GM19023 (cell line): ENCODE data around the gene STUB1.
A peak's percentile ranks its signal among the peaks of the same experiment; 100 is the strongest.

Experiments
- ATAC-seq: cut with Tn5 transposase; IDR thresholded peaks from one replicate; pipeline ENCODE4 v1.9.1; 2021; ENCODE audit warnings: mild to moderate bottlenecking, moderate library complexity; ENCODE audit not compliant: unreplicated experiment

The STUB1 gene

DNA sequence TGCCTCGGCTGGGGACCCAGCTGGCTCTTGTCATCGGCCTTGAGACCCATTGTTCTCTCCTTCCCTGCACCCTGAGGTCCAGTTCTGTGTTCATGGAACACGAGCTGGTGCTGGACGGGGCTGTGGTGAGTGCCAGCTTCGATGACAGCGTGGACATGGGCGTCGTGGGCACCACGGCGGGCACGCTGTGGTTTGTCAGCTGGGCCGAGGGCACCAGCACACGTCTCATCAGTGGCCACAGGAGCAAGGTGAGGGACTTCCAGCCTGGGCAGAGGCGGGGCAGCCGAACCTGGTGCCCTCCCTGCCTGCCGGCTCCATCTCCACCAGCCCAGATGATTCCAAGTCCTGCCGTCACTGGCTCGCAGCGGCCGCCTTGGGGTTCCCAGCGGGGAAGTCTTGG lies 17.6 kb upstream of the STUB1 start:
- no peak for ATAC-seq

DNA sequence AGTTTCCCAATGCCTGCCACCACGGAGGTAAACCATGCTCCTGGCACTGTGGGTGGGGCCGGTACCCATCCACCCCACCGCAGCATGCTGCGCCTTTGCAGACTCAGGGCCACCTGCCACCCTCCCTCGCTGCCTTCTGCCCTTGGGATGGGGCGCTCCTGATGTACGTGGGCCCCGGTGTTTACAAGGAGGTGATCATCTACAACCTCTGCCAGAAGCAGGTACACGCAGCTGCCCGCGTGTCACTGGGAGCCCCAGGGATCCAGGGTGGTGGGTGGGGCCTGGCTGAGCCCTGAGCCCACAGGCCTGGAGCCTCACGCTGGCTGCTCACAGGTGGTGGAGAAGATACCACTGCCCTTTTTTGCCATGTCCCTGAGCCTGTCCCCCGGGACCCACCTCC lies 13.6 kb upstream of the STUB1 start:
- no peak for ATAC-seq

DNA sequence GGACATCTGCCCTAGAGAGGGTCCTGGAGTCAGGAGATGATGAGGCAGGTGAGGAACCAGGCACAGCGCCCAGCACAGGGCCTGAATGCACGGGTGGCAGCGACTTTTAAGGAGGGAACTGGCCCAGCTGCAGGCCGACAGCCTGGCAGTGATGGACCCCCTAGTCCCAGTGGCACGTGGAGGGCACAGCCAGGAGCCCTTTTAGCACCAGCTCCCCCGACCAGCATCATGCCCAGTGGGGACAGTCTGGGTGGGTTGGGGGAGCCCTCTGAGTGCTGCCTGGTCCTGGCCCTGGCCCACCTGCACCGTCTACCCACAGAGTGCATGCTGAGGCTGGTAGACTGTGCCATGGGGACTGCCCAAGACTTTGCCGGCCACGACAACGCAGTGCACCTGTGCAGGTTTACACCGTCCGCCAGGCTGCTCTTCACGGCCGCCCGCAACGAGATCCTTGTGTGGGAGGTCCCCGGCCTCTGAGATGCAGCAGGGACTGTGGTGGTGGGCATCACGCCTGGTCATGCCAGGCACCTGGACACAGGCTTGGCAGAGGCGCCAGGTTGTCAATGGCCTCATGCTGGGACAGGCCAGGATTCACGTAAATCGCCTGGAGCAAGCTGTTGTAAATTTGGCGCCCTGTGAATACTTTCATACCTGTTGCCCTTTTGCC lies 13.0 kb upstream of the STUB1 start:
- ATAC-seq, result no peak

DNA sequence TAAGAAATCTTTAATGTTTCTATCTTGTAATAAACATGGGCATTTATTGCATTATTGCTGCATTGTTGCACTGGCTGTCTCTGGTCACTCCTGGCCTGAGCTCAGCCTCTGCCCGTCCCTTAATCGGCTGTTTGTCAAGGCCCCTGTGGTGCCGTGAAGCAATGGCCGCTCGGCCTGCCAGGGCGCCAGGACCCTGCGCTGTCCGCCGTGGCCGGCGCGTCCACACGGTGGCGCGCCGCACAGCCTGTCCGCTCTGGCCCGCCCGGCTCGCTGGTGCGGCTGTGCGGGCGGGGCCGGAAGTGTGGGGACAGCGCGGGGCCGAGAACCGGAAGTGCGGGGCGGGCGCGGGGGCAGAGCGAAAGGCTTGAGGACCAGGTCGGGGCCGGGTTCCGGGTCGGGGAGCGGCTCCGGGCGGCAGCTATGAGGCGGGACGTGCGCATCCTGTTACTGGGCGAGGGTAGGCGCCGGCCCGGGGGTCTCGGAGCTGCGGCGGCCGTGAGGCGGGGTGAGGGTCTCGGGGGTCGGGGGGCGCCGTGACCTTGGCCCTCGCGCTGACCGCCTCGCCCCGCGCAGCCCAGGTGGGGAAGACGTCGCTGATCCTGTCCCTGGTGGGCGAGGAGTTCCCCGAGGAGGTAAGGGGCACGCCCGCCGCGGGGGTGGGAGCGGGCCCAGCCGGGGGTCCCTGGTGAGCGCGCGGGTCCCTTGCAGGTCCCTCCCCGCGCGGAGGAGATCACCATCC lies 12.3 kb upstream of the STUB1 start, which contains the start of gene RHOT2:
RHOT2 (plus strand) TSS at position 353 of the 739 bp plus-strand sequence; CDS start at position 421, 68 bp downstream.
- ATAC-seq, result peak; percentile 91

DNA sequence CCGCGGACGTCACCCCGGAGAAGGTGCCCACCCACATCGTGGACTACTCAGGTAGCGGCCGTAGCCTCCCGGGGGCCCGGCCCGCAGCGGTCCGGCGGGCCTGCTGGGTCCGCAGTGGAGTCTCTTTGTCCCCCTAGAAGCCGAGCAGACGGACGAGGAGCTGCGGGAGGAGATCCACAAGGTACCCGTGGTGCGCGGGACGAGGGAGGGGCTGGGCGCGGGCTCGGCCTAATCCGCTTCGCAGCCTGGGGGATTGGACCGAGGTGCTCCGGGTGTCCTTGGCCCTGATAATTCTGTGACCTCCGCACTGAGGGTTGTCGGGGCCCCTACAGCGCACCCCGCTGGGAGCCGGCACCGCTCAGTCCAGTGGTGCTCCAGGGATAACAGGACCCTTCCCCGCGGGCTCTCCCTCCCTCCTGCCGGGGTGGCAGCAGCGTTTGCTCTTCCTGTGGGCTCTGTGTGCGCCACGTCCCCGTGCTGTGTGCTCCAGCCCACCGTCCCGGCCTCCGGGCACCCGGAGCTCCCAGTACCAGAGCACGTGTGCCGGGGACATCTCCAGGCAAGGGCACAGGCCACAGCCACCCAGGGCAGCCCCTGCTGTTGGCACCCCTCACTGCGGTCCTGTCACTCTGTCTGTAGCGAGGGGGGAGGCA lies 11.6 kb upstream of the STUB1 start:
- no peak for ATAC-seq

DNA sequence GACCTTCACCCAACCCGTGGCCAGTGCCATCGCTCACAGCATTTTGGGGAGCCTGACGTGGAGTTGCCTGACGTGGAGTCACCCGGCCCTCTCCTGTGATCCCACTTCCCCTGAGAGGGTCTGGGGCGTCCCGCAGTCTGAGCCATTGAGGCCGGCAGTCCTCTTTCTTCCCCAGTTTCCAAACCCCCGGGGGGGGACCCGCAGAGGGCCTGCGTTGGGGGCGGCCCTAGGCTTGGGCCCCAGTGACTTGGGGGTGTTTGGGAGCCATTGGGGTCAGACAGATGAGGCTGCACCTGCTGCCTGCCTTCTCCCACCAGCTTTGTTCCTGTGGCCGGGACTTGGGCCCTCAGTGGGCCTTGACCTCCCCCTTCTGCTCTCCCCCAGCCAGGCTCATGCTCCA lies 10.5 kb upstream of the STUB1 start:
- no peak for ATAC-seq

DNA sequence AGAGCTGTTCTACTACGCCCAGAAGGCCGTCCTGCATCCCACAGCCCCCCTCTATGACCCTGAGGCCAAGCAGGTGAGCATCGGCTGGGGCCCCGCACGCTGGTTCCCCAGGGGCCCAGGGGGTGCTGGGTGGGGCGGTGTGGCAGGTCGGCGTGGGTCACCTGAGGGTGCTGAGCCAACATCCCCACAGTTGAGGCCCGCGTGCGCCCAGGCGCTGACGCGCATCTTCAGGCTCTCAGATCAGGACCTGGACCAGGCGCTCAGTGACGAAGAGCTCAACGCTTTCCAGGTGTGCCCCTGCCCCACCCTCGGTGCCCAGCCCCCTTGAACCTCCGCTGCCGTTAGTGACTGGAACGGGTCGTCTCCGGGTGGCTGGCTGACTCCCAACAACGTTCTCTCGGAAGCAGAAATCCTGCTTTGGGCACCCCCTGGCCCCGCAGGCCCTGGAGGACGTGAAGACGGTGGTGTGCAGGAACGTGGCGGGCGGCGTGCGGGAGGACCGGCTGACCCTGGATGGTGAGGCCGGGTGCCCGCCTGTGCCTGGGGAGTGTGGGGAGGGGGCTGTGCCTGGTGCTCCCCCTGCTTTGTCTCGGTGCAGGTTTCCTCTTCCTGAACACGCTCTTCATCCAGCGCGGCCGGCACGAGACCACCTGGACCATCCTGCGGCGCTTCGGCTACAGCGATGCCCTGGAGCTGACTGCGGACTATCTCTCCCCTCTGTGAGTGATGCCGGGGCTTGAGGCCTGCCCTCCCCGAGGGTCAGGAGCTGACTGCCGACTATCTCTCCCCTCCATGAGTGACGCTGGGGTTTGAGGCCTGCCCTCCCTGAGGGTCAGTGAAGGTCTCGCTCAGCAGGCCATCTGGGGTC lies 9.5 kb upstream of the STUB1 start:
- no peak for ATAC-seq

DNA sequence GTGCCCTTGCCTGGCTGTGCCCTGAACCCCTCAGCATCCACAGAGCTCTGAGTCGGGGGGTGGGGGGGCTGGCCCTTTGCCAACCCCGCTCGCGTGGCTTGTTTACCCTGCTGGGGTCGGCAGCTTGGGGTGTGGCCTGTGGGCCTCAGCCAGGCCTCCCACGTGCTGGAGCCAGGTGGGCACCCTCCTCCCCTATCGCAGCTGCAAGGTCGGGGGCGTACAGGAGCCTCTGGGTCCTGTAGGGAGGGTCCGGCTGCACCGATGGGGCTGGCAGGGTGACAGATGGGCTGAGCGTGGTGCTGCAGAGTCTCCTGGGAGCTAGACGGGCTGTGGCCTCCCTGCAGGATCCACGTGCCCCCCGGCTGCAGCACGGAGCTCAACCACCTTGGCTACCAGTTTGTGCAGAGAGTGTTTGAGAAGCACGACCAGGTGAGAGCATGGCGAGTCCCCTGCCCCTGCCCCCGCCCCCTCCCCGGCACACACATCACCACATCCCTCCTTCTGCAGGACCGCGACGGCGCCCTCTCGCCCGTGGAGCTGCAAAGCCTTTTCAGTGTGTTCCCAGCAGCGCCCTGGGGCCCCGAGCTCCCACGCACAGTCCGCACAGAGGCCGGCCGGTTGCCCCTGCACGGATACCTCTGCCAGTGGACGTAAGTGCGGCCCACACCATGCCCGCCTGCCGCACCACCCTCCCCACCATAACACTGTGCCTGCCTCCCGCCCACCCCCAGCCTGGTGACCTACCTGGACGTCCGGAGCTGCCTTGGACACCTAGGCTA lies 8.7 kb upstream of the STUB1 start:
- no peak for ATAC-seq

DNA sequence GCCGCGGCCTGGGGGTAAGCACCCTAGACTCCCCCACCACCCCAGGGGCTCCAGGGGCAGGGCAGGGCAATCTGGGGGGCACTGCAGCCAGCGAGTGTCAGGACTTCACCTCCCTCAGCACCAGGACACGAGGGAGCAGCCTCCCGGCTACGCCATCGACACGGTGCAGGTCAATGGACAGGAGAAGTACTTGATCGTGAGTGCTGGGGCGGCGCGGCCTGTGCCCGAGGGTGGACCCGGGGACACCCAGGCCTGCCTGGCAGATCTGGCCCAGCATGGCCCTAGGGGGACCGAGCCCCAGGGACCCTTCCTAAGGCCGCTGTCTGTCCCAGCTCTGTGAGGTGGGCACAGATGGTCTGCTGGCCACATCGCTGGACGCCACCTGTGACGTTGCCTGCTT lies 7.8 kb upstream of the STUB1 start:
- no peak for ATAC-seq

DNA sequence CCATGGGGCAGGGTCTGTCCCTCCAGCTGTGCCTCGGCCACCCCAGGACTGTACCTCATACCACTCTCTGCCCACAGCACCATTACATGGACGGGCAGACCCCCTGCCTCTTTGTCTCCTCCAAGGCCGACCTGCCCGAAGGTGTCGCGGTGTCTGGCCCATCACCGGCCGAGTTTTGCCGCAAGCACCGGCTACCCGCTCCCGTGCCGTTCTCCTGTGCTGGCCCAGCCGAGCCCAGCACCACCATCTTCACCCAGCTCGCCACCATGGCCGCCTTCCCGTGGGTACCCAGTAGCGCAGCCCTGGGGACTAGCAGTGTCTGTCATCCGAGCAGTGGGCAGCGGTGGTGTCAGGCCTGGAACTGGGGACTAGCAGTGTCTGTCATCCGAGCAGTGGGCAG lies 7.4 kb upstream of the STUB1 start:
- no peak for ATAC-seq

DNA sequence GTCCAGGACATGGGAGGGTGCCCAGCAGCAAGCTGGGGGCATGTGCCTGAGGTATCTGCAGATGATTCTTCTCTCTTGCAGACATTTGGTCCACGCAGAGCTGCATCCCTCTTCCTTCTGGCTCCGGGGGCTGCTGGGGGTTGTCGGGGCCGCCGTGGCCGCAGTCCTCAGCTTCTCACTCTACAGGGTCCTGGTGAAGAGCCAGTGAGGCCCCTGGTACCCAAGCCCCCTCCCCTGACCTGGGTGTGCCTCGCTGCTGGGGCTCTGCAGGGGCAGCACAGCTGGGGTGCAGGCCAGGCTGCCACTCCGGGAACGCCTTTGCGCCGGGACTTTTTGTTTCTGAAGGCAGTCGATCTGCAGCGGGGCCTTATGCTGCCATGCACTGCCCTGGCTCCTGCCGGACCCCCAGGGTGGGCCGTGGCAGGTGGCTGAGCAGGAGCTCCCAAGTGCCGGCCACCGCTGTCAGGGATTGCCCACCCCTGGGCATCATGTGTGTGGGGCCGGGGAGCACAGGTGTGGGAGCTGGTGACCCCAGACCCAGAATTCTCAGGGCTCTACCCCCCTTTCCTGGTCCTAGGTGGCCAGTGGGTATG lies 6.7 kb upstream of the STUB1 start:
- ATAC-seq, result no peak

DNA sequence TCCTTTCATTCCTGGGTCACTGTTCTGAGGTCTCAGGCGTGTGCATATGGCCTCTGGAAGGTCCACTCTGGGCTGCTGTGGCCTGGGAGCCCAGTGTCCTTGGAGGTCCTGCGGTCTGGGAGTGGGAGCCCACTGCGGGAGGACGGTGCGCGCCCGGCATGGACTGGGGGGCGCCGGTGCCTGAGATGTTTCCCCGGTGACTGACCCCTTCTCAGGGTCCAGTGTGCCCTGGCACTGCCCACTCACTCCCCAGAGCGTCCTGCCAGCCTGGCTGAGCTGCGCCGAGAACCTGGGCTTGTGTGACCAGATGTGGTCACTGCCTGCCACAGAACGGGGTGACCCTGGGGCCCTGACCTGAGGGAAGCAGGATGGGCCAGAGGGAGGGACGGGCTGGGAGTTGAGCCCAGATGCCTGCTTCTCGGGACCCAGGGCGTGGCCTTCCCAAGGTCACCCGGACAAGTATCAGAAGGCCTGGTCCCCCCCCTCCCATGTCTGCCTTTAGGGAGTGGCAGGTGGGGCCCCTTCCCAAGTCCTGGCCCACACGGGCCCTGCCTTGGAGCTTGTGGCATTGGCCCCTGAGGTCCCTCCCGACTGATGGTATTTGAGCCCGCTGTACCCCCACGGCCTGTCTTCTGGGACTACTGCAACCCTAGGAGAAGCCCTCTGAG lies 5.9 kb upstream of the STUB1 start:
- ATAC-seq, result no peak

DNA sequence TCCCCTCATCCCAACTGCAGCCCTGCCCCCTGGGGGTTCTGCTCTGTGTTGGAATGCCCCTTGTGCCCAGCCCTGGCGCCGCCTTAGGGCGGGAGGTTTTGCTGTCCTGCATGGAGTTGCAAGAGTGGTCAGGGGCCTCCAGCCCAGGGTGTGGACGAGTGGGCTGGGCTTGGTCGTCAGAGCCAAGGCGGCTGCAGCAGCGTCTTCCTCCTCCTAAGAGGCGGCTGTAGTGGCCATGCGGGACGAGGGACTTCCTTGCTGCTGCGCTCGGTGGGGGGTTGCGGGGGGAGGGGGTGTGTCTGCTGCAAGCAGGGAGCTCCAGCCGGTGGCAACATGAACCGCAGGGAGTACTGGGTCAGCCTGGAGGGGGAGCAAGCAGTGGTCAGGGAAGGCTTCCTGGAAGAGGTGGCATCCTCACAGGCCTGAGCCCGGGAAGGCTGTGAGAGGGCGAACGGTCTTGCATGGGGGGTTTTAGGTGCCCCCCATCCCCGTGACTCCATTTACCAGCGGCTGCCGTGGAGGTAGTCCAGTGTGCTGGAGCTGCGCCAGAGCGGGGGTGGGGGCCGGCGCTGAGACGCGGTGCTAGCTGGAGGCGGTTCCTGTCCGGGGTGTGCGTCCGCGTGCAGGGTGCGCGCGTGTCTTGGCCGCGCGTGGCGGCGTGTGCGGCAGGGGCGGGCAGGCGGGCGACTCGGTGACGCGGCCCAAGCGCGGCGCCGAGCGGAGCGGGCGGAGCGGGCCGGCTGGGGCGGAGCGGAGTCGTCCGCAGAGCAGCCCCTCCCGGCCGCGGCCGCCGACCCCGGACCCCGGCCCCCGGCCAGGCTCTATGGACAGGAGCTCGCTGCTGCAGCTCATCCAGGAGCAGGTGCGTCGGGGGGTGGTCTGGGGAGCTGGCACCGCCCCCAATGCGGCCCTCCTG lies 5.0 kb upstream of the STUB1 start, which contains the start of gene RHBDL1:
RHBDL1 (plus strand) TSS at position 704 of the 916 bp plus-strand sequence; CDS start at position 824, 120 bp downstream.
- no peak for ATAC-seq

DNA sequence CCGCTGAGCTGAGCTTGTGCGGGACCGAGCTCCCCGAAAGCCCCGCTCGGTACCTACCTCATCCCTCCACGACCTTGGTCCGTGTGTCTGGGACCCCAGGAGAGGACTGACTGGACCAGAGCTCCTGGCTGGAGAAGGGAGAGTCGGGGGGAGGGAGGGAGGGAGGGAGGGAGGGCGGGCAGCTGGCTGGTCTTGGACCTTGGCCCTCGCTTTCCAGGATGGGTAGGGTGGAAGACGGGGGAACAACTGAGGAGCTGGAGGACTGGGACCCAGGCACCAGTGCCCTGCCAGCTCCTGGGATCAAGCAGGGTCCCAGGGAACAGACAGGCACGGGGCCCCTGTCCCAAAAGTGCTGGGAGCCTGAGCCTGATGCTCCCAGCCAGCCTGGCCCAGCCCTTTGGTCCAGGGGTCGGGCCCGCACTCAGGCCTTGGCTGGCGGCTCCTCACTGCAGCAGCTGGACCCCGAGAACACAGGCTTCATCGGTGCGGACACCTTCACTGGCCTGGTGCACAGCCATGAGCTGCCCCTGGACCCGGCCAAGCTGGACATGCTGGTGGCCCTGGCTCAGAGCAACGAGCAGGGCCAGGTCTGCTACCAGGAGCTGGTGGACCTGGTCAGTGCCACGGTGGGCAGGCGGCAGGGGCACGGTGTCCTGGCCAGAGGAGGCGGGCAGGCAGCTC lies 4.2 kb upstream of the STUB1 start:
- no peak for ATAC-seq

DNA sequence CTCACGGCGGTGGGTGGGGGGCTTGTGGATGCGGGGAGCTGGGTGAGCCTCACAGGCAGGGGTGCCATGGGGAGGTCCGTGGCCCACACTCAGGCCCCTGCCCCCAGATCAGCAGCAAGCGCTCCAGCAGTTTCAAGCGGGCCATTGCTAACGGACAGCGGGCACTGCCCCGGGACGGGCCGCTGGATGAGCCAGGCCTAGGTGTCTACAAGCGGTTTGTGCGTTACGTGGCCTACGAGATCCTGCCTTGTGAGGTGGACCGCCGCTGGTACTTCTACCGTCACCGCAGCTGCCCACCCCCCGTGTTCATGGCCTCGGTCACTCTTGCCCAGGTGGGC lies 3.7 kb upstream of the STUB1 start:
- ATAC-seq, result no peak

DNA sequence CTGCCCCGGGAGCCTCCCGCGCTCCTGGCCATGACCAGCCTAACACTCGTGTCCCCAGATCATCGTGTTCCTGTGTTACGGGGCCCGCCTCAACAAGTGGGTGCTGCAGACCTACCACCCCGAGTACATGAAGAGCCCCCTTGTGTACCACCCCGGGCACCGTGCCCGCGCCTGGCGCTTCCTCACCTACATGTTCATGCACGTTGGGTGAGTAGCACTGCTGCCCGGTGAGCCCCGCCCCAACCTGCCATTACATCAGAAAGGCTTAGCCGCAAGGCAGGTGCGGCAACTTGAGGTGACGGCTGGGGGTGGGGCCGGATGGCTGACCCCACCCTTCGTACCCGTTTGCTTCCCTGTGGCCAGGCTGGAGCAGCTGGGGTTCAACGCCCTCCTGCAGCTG lies 3.3 kb upstream of the STUB1 start:
- no peak for ATAC-seq

DNA sequence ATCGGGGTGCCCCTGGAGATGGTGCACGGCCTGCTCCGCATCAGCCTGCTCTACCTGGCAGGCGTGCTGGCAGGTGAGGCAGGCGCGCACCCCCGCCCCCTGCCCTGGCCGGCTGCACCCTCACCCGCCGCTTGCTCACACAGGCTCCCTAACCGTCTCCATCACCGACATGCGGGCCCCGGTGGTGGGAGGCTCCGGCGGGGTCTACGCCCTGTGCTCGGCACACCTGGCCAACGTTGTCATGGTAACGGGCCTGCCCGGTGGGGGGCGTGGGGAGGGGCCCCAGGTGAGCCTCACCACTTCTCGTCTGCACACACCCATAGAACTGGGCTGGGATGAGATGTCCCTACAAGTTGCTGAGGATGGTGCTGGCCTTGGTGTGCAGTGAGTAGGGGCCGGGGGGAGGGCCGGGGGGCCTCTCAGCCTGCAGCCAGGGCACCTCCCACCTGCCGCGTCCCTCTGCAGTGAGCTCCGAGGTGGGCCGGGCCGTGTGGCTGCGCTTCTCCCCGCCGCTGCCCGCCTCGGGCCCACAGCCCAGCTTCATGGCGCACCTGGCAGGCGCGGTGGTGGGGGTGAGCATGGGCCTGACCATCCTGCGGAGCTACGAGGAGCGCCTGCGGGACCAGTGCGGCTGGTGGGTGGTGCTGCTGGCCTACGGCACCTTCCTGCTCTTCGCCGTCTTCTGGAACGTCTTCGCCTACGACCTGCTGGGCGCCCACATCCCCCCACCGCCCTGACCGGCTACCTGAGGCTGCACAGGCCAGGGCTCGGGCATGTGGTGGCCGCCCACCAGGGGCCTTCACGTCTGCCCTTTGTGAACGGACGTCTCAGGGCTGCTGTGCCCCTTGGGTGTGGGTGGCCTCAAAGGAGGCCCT lies 2.7 kb upstream of the STUB1 start:
- no peak for ATAC-seq
